Kidney epithelial cell (primary cell): ENCODE data around the gene ZNF132. TPM values are rescaled to one million over a fixed set of nuclear protein-coding genes. Genes with fewer than 3 reads are reported as not detected.
A peak's percentile ranks its signal among the peaks of the same experiment; 100 is the strongest.

Experiments used
- DNase-seq: peaks from one replicate; pipeline ENCODE4 v3.0.0-alpha.2; 2010; ENCODE audit warnings: low read depth
- H3K27me3 ChIP-seq: 2 replicates; pipeline ENCODE4 v1.6.0; 2011; ENCODE audit warnings: low read length; ENCODE audit not compliant: control insufficient read depth, insufficient read depth
- H3K36me3 ChIP-seq: 2 replicates; pipeline ENCODE4 v1.5.1; 2011; ENCODE audit warnings: low read length; ENCODE audit not compliant: control insufficient read depth, insufficient read depth
- H3K4me3 ChIP-seq: 2 replicates; pipeline ENCODE4 v1.5.1; 2011; ENCODE audit warnings: low read depth, mild to moderate bottlenecking, control low read depth, low read length
- CTCF ChIP-seq: IDR thresholded peaks from 2 replicates; pipeline ENCODE4 v1.5.1; 2011; ENCODE audit warnings: mild to moderate bottlenecking, moderate library complexity, low read length, control low read depth, inconsistent platforms; ENCODE audit not compliant: insufficient read depth, poor library complexity, severe bottlenecking
- total RNA-seq: library from RNA; depleted of rRNA; stranded (reverse); fragments of >200 nt; gene quantifications from 2 replicates; pipeline ENCODE4 v1.2.3, GENCODE V29; 2015

The ZNF132 gene
- total RNA-seq, 1 donor from 2014 or later, result 4.8 TPM

DNA sequence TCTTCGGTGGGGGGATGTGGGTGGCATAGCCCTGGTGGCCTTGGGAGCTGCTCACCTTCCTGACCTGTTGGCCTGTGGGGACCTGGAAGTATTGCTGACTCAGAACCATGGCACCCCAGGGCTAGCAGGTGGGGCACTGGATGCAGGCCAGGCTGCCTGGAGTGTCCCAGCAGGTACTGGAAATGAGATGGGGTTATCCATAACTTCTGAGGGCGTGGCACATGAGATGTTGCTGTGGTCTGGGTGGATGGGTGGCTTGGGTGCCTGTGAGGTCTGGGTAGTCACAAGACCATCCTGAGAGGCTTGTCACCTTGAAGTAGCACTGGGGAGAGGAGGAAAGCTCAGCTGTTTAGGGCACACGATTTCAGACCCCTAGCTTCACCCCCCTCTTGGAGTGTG, 45.1 kb downstream of the ZNF132 start:
- Histone ChIP-seq H3K36me3 (peaks cover 10% of the 10 kb centered on the region), H3K4me3 (no peak overlapping the region), H3K27me3 (peaks cover 22% of the 10 kb centered on the region)
- DNase-seq, result no peak
- no peak for TF ChIP-seq CTCF

DNA sequence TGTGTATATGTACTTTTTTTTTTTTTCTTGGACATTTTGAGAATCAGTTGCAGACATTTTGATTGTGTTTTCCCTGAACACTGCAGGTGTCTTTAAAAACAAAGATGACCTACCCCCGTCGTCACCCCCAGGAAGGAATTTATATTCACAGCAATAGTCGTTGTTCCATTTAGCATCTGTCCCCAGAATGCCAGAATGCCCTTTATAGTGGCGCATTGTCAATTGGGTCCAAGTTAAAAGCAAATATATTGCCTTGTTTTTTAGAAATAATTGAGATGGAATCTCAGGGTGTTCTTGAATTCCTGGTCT, 46.3 kb downstream of the ZNF132 start:
- Histone ChIP-seq H3K36me3 (peaks cover 10% of the 10 kb centered on the region), H3K4me3 (no peak overlapping the region), H3K27me3 (peaks cover 22% of the 10 kb centered on the region)
- DNase-seq, result no peak
- TF ChIP-seq CTCF, result no peak

DNA sequence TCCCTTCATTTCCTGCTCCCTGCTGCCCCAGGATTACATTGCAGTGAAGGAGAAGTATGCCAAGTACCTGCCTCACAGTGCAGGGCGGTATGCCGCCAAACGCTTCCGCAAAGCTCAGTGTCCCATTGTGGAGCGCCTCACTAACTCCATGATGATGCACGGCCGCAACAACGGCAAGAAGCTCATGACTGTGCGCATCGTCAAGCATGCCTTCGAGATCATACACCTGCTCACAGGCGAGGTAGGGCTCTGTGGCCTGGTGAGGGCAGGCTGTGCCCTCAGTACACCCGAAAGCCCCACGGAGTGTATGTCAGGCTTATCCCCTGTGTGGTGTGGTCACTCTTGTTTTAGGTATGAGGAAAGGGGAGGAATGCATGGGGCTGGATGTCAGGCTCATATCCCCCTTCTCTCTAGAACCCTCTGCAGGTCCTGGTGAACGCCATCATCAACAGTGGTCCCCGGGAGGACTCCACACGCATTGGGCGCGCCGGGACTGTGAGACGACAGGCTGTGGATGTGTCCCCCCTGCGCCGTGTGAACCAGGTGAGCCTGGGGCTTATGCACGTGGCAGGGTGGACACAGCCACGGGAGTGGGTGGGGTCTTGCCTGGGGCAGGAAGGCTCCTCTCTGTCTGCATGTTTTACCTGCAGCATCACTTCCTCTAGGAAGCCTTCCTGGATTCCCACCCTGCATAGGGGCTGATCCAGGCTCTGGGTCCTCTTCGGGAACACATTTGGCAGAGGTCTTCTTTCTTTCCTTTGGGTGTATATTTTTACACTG, 46.8 kb downstream of the ZNF132 start:
- H3K27me3 ChIP-seq, result peaks cover 22% of the 10 kb centered on the region
- H3K4me3 ChIP-seq, result no peak overlapping the region
- peaks cover 10% of the 10 kb centered on the region for H3K36me3 ChIP-seq
- DNase-seq, result no peak
- no peak for TF ChIP-seq CTCF

- no peak for TF ChIP-seq CTCF
- peaks cover 5% of the 10 kb centered on the region for H3K36me3 ChIP-seq
- no peaks in the 10 kb centered on the region for H3K27me3 ChIP-seq
- DNase-seq, result no peak
- H3K4me3 ChIP-seq, result peak overlapping the region; percentile 51
Observed at GRCh38 chr19:58388175-58388526, 51.8 kb downstream of the ZNF132 start.

DNA sequence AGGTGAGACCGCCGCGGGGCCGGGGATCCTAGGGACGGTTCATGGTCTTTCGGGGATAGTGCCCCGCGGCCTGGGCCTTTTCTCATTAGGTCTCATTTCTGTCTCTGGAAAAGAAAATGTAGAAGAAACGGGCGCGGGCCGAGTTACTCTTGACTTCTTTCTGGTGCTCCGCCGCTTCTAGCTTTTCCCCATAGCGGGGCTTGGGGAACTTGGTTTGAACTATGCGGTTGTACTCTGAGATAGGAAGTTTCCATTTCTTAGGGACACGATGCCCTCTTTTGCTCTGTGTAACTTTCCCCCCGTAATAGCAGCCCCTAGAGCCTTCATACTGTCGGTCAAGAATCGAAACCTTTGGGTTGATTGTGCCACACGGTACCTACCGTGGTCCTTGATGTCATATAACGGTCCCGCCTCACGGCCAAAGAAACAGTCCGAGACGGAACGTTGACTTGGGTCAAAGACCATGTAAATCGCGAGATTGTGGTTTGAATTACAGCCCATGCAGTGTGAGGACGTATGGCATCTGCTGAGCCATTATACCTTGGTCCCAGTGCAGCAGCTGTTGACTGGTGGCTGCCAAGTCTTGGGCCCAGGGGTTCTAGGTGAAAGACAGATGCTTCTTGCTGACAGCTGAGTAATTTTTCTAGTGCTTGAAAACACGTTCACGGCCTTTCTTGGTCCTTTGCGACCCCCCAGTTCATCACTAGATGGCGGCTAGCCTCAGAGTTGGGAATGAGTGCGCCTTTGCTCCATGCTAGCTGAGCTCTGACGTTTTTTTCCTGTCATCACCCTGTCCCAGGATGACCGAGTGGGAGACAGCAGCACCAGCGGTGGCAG, 52.4 kb downstream of the ZNF132 start:
- H3K4me3 ChIP-seq, result peak overlapping the region; percentile 51
- no peak for DNase-seq
- H3K27me3 ChIP-seq, result no peaks in the 10 kb centered on the region
- peak; percentile 5 for TF ChIP-seq CTCF
- H3K36me3 ChIP-seq, result no peaks in the 10 kb centered on the region
